Glutamatergic neuron (in vitro differentiated cells): Measurements from ENCODE around the gene BCS1L. TPM values are rescaled to one million over a fixed set of nuclear protein-coding genes. Genes with fewer than 3 reads are reported as not detected.

Experiments
- DNase-seq: peaks from one replicate; pipeline ENCODE4 v3.0.0; 2022
- H3K27ac Mint-ChIP-seq: one replicate; pipeline ENCODE4 v1.8.0; 2020; ENCODE audit warnings: mild to moderate bottlenecking, mixed read lengths, inconsistent platforms; ENCODE audit not compliant: unreplicated experiment
- H3K27me3 Mint-ChIP-seq: one replicate; pipeline ENCODE4 v1.8.0; 2020; ENCODE audit warnings: mild to moderate bottlenecking, moderate library complexity, mixed read lengths, inconsistent platforms; ENCODE audit not compliant: unreplicated experiment
- H3K36me3 Mint-ChIP-seq: one replicate; pipeline ENCODE4 v1.8.0; 2020; ENCODE audit warnings: mild to moderate bottlenecking, mixed read lengths, inconsistent platforms; ENCODE audit not compliant: unreplicated experiment
- H3K4me1 Mint-ChIP-seq: one replicate; pipeline ENCODE4 v1.8.0; 2020; ENCODE audit warnings: mild to moderate bottlenecking, low read depth, mixed read lengths, inconsistent platforms; ENCODE audit not compliant: unreplicated experiment
- H3K4me3 Mint-ChIP-seq: one replicate; pipeline ENCODE4 v1.8.0; 2020; ENCODE audit warnings: mild to moderate bottlenecking, mixed read lengths, inconsistent platforms; ENCODE audit not compliant: unreplicated experiment
- H3K9me3 Mint-ChIP-seq: one replicate; pipeline ENCODE4 v1.8.0; 2020; ENCODE audit warnings: mild to moderate bottlenecking, moderate library complexity, mixed read lengths, inconsistent platforms; ENCODE audit not compliant: unreplicated experiment
- total RNA-seq: library from RNA; stranded (reverse); fragmentation: NEBNext Ultra II Directional; extraction: Animal tissue kit (Norgen Biotek cat#: 25700); gene quantifications from one replicate; pipeline ENCODE4 v1.2.1, GENCODE V29; 2021; ENCODE audit not compliant: unreplicated experiment
- TF ChIP-seq, protein P1 (sequence below): fragments of 200-600 bp; sonication (generic); IDR thresholded peaks from one replicate; pipeline ENCODE4 v1.5.0; 2021; ENCODE audit not compliant: partially characterized antibody, unreplicated experiment

Gene BCS1L
- total RNA-seq, 1 donor from 2014 or later = 59.8 TPM

DNA sequence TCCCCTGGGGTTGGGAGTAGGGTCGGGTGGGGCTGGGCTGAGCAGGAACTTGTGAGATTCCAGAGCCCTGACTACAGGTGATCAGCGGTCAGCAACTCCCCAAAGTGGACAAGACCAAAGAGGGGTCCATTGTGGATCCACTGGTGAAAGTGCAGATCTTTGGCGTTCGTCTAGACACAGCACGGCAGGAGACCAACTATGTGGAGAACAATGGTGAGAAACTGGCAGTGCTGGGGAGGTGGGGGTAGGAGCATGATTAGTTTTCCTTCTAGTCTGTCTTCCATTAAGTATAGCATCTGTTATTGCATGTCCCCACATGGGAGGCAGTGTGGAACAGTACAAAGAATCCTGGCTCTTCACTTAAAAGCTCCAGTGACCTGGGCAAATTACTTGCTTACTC, 23.8 kb upstream of the BCS1L start:
- Mint-ChIP-seq H3K4me3 (no peak overlapping the region), H3K9me3 (peaks cover 4% of the 10 kb centered on the region), H3K36me3 (no peaks in the 10 kb centered on the region), H3K27ac (no peak overlapping the region), H3K27me3 (no peaks in the 10 kb centered on the region), H3K4me1 (no peaks in the 10 kb centered on the region)
- TF ChIP-seq, protein P1, sequence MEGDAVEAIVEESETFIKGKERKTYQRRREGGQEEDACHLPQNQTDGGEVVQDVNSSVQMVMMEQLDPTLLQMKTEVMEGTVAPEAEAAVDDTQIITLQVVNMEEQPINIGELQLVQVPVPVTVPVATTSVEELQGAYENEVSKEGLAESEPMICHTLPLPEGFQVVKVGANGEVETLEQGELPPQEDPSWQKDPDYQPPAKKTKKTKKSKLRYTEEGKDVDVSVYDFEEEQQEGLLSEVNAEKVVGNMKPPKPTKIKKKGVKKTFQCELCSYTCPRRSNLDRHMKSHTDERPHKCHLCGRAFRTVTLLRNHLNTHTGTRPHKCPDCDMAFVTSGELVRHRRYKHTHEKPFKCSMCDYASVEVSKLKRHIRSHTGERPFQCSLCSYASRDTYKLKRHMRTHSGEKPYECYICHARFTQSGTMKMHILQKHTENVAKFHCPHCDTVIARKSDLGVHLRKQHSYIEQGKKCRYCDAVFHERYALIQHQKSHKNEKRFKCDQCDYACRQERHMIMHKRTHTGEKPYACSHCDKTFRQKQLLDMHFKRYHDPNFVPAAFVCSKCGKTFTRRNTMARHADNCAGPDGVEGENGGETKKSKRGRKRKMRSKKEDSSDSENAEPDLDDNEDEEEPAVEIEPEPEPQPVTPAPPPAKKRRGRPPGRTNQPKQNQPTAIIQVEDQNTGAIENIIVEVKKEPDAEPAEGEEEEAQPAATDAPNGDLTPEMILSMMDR = no peak
- no peak for DNase-seq

DNA sequence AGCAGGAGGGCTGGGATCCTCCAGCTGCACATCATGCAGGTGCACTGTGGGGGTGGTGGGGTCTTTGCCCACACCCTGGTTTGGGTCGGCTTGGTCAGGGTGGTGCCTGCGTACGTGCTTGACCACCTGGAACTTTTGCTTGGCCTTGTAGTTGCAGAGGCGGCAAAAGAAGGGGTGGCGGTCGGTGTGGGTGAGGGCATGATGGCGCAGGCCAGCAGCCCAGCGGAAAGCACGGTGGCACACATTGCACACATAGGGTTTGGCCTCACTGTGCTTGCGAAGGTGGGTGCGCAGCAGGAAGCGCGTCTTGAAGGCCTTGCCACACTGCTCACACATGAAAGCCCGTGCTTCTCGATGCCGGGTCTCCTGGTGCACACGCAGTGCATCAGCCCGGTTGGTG, 21.1 kb upstream of the BCS1L start:
- no peak for DNase-seq
- H3K27me3 Mint-ChIP-seq = no peaks in the 10 kb centered on the region
- H3K9me3 Mint-ChIP-seq = peaks cover 4% of the 10 kb centered on the region
- no peak overlapping the region for H3K27ac Mint-ChIP-seq
- H3K4me3 Mint-ChIP-seq = no peak overlapping the region
- TF ChIP-seq, protein P1 = no peak
- no peaks in the 10 kb centered on the region for H3K4me1 Mint-ChIP-seq
- no peaks in the 10 kb centered on the region for H3K36me3 Mint-ChIP-seq

DNA sequence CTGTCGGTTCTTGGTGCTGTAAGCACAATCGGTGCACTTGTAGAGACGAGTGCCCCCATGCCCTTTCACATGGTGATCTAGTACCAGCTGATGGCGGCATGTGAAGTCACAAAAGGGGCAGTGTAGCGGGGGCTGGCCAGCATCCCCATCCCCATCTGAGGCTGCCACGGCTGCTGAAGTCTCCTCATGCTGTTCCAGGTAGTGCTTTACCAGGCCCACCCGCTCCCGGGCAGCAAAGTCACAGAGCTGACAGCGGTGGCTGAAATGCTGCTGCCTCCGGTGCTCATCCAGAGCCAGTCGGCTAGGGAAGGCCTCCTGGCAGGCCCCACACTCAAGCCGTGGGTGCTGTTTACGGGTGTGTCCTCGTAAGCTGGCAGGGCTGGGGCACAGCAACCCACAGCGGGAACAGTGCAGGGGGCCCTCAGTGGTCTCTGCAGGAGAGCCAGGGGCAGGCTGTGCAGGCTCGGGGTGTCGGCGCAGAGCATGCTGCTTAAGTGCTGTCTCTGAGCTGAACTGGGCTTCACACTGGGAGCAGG, 17.3 kb upstream of the BCS1L start:
- DNase-seq = no peak
- TF ChIP-seq, protein P1 = no peak
- Mint-ChIP-seq H3K4me3 (no peak overlapping the region), H3K4me1 (no peaks in the 10 kb centered on the region), H3K27ac (no peak overlapping the region), H3K36me3 (no peaks in the 10 kb centered on the region), H3K9me3 (no peaks in the 10 kb centered on the region), H3K27me3 (no peaks in the 10 kb centered on the region)

DNA sequence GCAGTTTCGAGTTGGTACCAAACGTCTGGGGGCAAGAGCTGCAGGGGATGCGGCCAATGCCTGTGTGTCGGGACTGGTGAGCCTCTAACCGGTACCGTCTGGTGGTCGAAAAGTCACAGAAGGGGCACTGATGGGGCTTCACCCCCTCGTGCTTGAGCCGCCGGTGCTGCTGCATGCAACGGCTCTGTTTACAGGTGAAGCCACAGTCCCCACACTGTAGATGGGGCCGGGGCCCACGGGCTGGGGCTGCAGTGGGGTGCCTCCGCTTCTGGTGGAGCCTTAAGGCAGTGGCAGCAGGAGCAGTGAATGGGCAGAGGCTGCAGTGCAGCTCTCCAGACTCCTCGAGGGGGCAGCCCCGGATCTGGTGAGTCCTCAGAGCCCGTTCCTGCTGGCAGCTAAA, 16.7 kb upstream of the BCS1L start:
- no peaks in the 10 kb centered on the region for H3K9me3 Mint-ChIP-seq
- H3K4me3 Mint-ChIP-seq = no peak overlapping the region
- TF ChIP-seq, protein P1 = no peak
- DNase-seq = no peak
- H3K4me1 Mint-ChIP-seq = no peaks in the 10 kb centered on the region
- H3K36me3 Mint-ChIP-seq = no peaks in the 10 kb centered on the region
- H3K27me3 Mint-ChIP-seq = no peaks in the 10 kb centered on the region
- H3K27ac Mint-ChIP-seq = no peak overlapping the region

DNA sequence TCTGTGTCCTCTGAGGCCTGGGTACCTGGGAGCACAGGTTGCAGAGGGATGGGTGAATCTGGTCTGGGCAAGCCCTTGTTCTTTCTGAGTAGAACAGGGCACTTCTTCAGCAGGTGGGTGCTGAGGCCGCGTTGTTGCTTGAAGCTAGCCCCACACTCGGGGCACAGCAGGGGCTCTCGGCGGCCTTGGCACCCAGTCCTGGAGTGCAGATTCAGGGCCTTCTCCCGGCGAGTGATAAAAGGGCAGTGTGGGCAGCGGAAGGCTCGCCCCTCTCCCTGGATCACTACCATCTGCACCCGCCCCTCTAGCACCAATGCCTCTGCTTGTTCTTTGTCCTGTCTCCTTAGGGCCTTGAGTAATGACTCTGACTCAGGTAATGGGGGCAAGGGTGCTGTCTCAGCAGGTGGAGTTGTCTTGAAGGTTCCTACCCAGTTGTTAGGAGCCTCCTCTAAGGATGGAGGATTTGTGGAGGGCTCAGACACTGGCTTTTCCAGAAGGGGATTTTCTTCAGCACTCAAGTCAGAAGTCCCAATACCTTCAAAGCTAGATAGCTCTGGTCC, 15.7 kb upstream of the BCS1L start:
- TF ChIP-seq, protein P1 = no peak
- no peaks in the 10 kb centered on the region for H3K36me3 Mint-ChIP-seq
- H3K4me3 Mint-ChIP-seq = no peak overlapping the region
- no peaks in the 10 kb centered on the region for H3K9me3 Mint-ChIP-seq
- no peaks in the 10 kb centered on the region for H3K27me3 Mint-ChIP-seq
- H3K27ac Mint-ChIP-seq = no peak overlapping the region
- no peak for DNase-seq
- H3K4me1 Mint-ChIP-seq = no peaks in the 10 kb centered on the region
